Stimulated activated CD8-positive, alpha-beta memory T cell treated with anti-CD3 and anti-CD28 coated beads, Interleukin-7, amount 100 ng/mL, for 24 hours (primary cell): Measurements from ENCODE around the gene KCNG2.

Source experiments
- DNase-seq: peaks from one replicate; pipeline ENCODE4 v3.0.0-alpha.2; 2020; ENCODE audit warnings: low read depth

The KCNG2 gene

DNA sequence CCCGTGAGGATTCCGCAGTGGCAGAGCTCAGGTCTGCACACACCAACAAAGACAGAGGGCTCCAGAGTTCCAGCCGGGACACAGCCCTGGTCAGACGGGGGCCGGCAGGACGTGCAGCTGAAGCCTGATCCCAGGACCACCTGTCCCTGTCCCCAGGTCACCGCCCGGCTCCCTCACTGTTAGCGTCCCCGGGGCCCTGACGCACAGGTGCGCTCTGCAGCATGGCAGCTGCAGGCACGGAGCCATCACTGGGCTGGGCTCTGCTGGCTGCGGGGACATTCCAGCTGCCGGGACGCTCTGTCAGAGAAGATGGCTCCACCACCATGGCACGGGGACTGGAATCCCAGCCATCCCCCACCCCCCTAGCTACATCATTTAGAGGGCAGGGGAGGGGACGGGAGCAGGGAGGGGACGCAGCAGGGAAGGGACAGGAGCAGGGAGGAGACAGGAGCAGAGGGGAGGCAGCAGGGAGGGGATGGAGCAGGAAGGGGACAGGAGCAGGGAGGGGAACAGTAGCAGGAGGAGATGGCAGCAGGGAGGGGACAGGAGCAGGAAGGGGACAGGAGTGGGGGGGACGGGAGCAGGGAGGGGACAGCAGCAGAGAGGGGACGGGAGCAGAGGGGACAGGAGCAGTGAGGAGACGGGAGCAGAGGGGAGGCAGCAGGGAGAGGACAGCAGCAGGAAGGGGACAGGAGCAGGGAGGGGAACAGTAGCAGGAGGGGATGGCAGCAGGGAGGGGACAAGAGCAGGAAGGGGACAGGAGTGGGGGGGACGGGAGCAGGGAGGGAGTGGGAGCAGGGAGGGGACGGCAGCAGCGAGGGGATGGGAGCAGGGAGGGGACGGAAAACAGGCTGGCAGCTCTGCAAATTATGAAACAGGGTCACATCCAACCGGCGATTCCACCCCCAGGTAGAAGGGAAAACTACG lies 113.9 kb downstream of the KCNG2 start:
- DNase-seq = no peak

DNA sequence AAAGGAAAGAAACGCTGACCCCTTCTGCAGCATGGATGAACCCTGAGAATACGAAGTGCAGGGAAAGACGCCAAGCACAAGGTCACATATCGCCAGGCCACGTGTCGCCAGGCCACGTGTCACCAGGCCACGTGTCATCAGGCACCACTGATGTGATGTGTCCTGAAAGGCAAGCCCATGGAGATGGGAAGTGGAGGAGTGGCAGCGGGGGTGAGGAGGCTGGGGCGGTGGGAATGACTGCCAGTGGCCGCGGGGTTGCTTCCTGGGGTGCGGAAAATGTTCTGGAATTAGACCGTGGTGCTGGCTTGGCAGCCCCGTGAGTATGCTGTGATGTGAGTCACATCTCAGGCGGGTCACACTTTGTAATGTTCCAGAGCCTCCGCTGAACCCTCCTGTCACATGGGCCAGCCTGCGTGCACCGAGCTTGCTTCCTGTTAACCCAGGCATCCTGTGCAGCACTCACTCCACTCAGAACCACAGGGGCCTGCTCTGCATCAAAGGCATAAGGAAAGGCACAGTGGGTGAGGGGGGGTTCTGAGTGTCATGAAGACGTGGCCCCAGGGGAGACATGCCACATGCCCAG lies 114.8 kb downstream of the KCNG2 start:
- DNase-seq = no peak

- no peak for DNase-seq
Measured at GRCh38 chr18:79912994-79913831, 115.5 kb downstream of the KCNG2 start.

GRCh38 chr18:79914614-79915160 lies 116.9 kb downstream of the KCNG2 start:
- no peak for DNase-seq

DNA sequence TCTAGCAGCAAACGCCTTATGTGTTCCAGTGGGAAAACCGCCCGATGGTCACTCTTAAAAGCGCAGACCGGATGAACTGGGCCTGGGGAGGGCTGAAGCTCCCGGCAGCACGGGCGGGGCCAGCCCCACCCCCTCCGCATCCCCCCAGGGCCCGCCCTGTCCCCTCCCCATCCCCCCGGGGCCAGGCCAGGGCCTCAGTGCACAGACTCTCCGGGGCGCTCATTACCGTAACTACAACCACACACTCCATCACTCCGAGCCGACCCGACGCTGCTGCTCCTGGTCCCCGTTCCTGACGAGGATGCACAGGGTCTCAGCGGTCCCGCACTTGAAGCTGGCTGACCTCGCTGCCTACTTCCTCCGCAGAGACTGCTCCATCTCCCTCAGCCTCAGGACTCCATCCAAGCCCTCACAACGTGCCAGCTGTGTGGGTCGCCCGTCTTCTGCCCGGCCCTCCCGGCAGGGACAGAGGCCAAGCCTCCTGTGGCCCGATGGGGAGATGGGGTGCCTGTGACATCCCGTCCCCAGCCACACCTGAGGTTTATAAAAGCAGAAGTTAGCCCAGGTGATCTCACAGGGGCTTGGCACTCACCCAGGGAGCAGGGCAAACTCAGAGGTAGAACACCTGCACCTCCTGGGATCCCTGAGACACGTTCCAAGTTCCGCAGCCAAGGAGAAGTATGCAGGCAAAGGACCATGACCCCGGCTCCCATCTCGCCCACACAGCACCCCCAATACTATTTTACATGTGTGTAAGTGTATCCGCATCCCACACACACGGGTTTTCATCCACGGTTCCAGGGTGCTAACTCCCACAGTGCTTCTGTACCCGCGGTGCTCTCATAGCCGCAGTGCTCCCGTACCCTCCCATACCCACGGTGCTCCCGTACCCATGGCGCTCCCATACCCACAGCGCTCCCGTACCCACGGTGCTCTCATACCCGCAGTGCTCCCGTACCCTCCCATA lies 117.7 kb downstream of the KCNG2 start:
- no peak for DNase-seq

DNA sequence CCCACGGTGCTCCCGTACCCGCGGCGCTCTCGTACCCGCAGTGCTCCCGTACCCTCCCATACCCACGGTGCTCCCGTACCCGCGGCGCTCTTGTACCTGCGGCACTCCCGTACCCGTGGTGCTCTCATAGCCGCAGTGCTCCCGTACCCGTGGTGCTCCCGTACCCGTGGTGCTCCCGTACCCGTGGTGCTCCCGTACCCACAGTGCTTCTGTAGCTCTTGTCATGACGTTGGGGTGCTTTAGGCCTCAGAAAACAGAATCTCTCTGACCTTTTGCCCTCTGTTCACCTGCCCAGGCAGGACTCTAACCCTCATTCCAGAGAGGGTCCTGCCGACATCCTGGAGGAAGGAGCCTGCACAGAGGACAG lies 118.4 kb downstream of the KCNG2 start:
- DNase-seq = no peak

DNA sequence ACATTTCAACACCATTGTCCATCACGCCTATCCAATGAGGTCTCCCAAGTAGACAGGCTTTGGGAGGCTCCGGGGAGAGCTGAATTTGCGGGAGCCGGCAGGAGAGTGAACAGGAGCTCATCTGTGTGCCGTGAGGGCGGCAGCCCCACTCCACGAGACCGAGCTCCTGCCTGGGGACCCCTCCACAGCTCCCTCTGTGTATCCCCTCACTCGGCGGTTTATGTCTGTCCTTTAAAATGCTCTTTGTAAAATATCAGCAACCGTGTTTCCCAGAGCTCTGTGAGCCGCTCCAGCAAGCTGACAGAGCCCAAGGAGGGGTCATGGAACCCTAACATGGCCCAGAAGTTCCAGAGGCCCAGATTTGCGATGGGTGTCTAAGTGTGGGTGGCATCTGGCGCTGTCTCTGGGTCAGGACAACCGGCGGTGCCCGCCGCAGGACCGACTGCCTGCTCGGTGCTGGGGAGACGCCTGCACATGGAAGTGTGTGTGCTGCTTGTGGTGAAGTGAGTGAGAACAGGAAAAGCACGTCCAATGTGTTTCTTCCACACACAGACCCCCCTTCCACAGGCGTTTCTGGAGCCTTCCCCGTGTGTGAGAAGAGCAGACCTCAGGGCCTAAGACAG lies 118.9 kb downstream of the KCNG2 start:
- DNase-seq = no peak

- no peak for DNase-seq
Measured at GRCh38 chr18:79917169-79917852, 119.6 kb downstream of the KCNG2 start.

- DNase-seq = no peak
Measured at GRCh38 chr18:79917853-79918614, 120.3 kb downstream of the KCNG2 start.

- no peak for DNase-seq
Measured at GRCh38 chr18:79918615-79919011, 120.9 kb downstream of the KCNG2 start.

GRCh38 chr18:79919089-79919488 lies 121.4 kb downstream of the KCNG2 start:
- DNase-seq = no peak

- DNase-seq = no peak
Measured at GRCh38 chr18:79921984-79922965, 124.5 kb downstream of the KCNG2 start.

- DNase-seq = no peak
Measured at GRCh38 chr18:79922971-79923411, 125.3 kb downstream of the KCNG2 start.

DNA sequence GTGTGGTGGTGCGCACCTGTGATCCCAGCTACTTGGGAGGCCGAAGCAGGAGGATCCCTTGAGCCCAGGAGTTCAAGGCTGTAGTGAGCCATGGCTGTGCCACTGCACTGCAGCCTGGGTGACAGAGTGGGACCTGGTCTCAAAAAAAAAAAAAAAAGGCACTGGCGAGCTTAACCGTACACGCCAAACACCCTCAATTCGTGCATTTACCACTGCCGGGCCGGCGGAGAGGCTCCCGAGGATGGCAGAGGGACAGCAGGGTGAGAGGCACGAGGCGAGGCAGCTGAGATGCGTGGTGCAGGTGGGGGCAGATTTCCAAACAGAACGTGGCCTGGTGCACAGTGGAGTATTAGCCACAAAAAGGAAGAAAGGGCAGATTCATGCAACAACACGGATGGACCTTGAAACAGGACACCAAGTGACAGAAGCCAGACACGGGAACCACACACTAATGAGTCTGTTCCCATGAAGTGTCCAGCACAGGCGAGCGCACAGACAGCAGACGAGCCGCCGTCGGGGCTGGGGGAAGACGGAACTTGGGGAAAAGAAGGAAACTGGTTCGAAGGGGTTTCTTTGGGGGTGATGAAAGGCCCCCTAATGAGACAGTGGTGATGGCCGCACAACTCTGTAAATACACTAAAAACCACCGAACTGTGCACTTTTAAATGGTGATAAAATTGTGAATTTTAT lies 126.3 kb downstream of the KCNG2 start:
- DNase-seq = no peak

GRCh38 chr18:79924814-79925731 lies 127.3 kb downstream of the KCNG2 start:
- no peak for DNase-seq

GRCh38 chr18:79926306-79926705 lies 128.6 kb downstream of the KCNG2 start:
- DNase-seq = no peak
